Hematopoietic multipotent progenitor cell treated with erythropoietin and hydrocortisone succinate and interleukin-3 and kit ligand, for 8 days (in vitro differentiated cells): ENCODE measurements around the gene TNRC18.
"Not testable (repeated sequence)": the region's sequence is repeated elsewhere in the genome, so short reads cannot be mapped to it uniquely, and the experiment has no call there.

Source experiments
- DNase-seq: peaks from one replicate; pipeline ENCODE4 v3.0.0-alpha.2; 2015

The TNRC18 gene

GRCh38 chr7:5310822-5311405 lies 112.7 kb downstream of the TNRC18 start:
- DNase-seq, result no peak

DNA sequence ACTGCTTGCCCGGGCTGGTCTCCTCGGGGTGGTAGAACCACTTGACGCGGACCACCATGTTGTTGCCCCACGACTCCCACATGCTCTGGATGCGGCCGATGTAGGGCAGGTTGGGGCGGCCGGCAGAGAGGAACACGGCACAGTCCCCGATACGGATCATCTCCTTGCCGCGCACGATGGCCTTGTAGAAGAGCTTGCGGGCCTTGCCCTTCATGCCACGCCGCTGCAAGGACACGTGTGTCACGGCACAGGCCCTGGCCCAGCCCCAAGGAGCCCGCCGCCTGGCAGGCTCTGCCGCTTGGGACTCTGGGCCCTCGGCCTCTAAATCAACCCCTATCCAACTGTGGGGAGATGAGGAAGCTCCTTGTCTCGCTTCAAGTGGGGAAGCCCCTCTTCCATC lies 114.5 kb downstream of the TNRC18 start:
- DNase-seq, result no peak

DNA sequence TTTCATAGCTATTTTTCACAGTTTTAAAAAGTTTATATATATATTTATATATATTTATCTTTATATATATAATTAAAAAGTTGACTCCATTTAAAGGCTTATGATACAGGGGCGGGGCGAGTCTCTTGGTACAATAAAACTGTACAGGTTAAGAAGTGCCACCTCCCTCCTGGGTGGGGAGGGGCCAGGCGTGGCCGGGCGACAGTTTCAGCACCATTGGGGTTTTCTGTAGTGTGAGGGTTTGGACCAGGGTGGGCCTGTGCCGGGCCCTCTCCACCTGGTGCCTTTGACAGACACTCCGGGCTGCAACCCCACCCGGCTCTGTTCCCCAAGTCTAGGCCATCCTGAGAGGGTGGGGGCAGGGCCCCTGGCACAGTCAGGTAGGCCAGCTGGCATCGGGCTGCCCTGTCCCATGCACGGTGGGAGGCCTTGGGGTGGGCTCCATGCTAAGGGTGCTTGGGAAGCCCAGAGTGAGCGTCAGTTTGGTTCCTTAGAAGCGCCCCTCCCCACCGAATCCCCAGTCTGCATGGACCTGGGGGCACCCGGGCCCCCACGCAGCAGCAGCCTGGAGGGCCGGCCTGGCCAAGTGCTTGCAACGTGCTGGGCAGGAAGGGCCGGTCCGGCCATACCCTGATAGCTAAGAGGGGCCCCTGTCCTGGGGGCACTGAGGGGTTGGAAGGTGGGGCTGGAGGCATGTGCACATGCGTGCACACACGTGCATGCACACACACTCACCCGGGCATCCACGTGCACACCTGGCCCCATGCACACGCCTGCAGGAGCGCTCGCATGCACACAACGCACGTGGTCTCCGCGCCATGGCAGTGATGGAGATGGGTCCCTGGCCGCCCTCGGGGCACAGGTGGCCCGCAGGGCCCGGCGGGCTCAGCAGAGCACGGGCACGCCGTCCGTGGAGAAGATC lies 116.2 kb downstream of the TNRC18 start:
- not testable (repeated sequence) for DNase-seq

GRCh38 chr7:5305050-5305449 lies 118.6 kb downstream of the TNRC18 start:
- not testable (repeated sequence) for DNase-seq

GRCh38 chr7:5303591-5304505 lies 119.8 kb downstream of the TNRC18 start:
- no peak for DNase-seq

GRCh38 chr7:5303061-5303460 lies 120.6 kb downstream of the TNRC18 start:
- no peak for DNase-seq

DNA sequence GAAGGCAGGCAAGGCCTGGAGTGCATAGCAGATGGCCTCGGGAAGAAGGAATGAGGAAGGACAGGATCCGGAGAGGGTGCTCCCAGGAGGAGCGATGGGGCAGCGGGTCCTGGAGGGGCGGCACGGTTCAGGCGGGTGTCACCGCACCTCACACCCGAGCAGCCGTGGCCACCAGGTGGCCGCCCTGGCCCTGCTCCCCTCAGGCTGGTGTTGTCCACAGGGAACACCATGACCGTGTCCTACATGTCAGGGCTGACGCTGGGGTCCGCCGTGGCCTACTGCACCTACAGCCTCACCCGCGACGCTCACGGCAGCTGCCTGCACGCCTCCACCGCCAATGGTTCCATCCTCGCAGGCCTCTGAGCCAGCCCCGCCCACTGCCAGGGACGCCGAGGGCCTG lies 121.1 kb downstream of the TNRC18 start:
- no peak for DNase-seq

- no peak for DNase-seq
Measured at GRCh38 chr7:5300366-5300765, 123.3 kb downstream of the TNRC18 start.

DNA sequence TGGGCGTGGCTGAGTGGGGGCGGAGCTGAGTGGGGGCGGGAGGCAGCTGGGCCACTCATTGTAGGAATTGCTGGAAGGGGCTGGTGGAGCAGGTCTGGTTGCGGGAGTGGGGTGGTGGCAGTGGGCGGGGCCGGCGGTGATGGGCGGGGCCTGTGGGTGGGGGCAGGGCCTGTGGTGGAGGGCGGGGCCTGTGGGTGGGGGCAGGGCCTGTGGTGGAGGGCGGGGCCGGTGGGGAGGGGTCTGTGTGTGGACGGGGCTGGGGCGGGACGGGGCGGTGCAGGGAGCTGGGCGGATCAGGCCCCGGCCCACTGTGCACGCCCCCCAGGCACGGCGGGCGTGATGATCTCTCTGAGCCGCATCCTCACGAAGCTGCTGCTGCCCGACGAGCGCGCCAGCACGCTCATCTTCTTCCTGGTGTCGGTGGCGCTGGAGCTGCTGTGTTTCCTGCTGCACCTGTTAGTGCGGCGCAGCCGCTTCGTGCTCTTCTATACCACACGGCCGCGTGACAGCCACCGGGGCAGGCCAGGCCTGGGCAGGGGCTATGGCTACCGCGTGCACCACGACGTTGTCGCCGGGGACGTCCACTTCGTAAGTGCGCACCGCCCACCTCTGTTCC lies 126.9 kb downstream of the TNRC18 start:
- DNase-seq, result peak; percentile 66

DNA sequence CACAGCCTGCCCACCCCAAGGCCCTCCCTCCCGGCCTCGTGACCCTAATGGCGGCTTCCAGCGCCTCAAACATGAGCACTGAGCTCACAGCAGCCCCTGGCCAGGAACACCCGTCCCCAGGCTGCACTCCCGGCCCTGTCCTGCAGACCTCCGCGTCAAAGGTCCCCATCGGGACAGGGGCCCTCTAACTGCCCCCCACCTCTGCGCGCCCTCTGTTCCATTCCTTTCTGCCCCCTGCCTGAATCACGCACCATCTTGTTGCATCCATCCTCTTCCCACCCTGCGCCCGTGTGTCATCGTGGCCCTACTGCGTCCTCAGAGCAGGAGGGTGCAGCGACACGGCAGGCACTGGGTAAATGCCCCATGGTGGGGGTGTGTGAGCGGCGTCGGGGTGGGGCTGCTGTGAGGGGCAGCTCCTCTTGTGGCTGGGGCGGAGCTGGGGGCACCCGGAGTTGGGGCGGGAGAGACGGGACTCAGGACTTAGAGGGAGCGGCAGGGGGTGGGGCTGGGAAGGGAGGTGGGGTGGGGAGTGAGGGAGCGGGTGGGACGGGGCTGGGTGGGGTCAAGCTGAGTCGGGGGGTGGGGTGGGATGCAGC lies 127.5 kb downstream of the TNRC18 start:
- DNase-seq, result peak; percentile 59

- DNase-seq, result no peak
Measured at GRCh38 chr7:5295039-5296014, 128.3 kb downstream of the TNRC18 start.

DNA sequence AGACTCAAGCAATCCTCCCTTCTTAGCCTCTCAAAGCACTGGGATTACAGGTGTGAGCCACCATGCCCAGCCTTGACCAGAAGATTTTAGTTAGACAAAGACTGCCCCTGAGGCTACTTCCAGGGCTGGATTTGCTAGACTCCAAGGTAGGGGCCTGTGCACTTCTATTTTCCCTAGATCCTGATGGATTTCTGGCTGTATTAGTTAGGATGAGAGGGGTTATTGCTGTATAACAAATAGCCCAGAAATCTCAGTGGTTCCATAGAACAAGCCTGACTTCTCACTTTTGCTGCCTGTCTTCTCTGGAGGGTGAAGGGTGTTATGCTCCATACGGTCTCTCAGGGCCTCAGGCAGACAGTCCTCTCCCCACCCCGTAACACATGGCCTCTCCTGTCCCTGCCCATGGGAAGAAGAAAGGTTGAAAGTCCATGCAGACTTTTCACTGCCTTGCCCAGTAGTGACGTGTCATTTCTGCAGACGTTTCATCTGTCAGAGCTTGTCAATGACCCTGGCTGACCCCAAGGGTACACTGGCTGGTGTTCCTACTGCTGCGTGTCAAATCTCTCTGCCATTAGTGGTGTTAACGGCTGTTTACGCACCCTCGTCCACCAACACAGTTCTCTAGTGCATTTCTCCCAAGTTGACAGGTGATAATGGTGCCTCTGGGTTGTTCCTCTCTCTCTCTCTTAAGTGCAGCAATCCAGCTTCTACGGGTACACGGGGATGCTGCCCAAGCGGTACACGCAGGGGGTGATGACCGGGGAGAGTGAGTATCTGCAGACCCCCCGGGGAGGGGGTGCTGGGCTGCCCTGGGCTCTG lies 129.3 kb downstream of the TNRC18 start:
- no peak for DNase-seq

DNA sequence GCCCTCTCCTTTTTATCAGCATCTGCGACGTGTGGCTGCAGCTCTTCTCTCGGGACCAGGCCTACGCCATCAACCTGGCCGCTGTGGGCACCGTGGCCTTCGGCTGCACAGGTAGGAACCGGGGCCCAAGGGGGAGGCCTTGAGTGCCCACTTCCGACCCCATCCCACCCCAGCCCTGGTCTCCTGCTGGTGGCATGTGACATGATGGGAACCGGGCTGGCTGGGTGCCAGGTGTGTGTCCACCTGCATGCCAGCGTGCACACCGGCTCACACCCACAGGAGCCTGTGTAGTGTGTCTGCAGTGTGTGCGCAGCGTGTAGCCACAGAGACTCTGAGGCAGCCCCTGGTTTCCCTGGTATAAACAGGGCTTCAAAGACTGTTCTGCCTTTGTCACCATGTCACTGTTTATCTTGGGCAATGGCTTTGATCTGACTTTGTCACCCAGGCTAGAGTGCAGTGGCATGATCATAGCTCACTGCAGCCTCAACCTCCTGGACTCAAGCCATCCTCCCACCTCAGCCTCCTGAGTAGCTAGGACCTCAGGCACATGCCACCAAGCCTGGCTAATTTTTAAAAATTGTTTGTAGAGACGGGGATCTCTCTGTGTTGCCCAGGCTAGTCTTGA lies 131.8 kb downstream of the TNRC18 start:
- DNase-seq, result not testable (repeated sequence)

- DNase-seq, result no peak
Measured at GRCh38 chr7:5291301-5291700, 132.3 kb downstream of the TNRC18 start.

- no peak for DNase-seq
Measured at GRCh38 chr7:5289355-5289754, 134.3 kb downstream of the TNRC18 start.

GRCh38 chr7:5288560-5288959 lies 135.1 kb downstream of the TNRC18 start:
- DNase-seq, result not testable (repeated sequence)

- no peak for DNase-seq
Measured at GRCh38 chr7:5287802-5288201, 135.8 kb downstream of the TNRC18 start.

GRCh38 chr7:5287373-5287772 lies 136.3 kb downstream of the TNRC18 start:
- DNase-seq, result not testable (repeated sequence)

DNA sequence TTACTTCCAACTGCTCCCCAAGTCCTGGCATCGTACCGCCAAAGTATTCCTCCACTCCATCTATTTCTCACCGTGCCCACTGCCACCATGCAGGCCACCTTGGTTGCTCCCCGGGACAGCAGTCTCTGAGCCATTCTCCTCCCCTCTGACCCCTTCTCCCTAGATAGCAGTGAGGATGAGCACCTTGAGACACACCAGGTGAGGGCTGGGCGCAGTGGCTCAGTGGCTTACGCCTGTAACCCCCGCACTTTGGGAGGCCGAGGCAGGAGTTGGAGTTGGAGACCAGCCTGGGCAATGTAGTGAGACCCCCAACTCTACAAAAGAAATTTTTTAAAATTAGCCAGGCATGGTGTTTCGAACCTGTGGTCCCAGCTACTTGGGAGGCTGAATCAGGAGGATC lies 136.7 kb downstream of the TNRC18 start:
- no peak for DNase-seq
